Astrocyte of the spinal cord (primary cell): Measurements from ENCODE around the gene LTF.

Experiments
- DNase-seq: peaks from one replicate; pipeline ENCODE4 v3.0.0; 2011; ENCODE audit warnings: low read depth, low spot score
- H3K4me3 ChIP-seq: 2 replicates; pipeline ENCODE4 v1.5.1; 2011; ENCODE audit warnings: low read depth, mild to moderate bottlenecking, low read length, moderate library complexity
- CTCF ChIP-seq: IDR thresholded peaks from 2 replicates; pipeline ENCODE4 v1.5.1; 2012; ENCODE audit warnings: low read depth, mild to moderate bottlenecking, low read length, inconsistent platforms
- in situ Hi-C: cut with HindIII; loops from 2 replicates; pipeline ENCODE4 v1.10.0; 2017; ENCODE audit warnings: low sequenced_read_pairs

Gene LTF

GRCh38 chr3:46455231-46456115 is 9.2 kb downstream of the LTF start:
- no peak for DNase-seq
- no peak for TF ChIP-seq CTCF
- no peak overlapping the region for H3K4me3 ChIP-seq
- in situ Hi-C loops: no loop called here

GRCh38 chr3:46454606-46455005 is 10.1 kb downstream of the LTF start:
- in situ Hi-C loops: no loop called here
- no peak for DNase-seq
- no peak for TF ChIP-seq CTCF
- H3K4me3 ChIP-seq: no peak overlapping the region

GRCh38 chr3:46454209-46454595 is 10.5 kb downstream of the LTF start:
- no peak for TF ChIP-seq CTCF
- no peak overlapping the region for H3K4me3 ChIP-seq
- in situ Hi-C loops: no loop called here
- DNase-seq: no peak

GRCh38 chr3:46453526-46454208 is 11.0 kb downstream of the LTF start:
- in situ Hi-C loops: no loop called here
- H3K4me3 ChIP-seq: no peak overlapping the region
- no peak for TF ChIP-seq CTCF
- DNase-seq: no peak

GRCh38 chr3:46449755-46450552 is 14.8 kb downstream of the LTF start:
- no peak for DNase-seq
- in situ Hi-C loops: no loop called here
- peak; percentile 66 for TF ChIP-seq CTCF
- H3K4me3 ChIP-seq: no peak overlapping the region

GRCh38 chr3:46448721-46449120 is 16.0 kb downstream of the LTF start:
- DNase-seq: no peak
- in situ Hi-C loops: no loop called here
- no peak for TF ChIP-seq CTCF

More at GRCh38 chr3:46448721-46449120, 16.0 kb downstream of the LTF start:
- no peak overlapping the region for H3K4me3 ChIP-seq
